ENCODE data around the gene BOD1L1.

- no peak for TF ChIP-seq SIN3A (IDR thresholded peaks at IDR 0.05; ENCODE audit: borderline replicate concordance, insufficient read depth, low read length)
- TF ChIP-seq REST (IDR thresholded peaks at IDR 0.05; ENCODE audit: insufficient read depth in 1 of 2, low read depth in 2 of 2, low read length in 2 of 2) = no peak
- TF ChIP-seq TAF1 (IDR thresholded peaks at IDR 0.05; ENCODE audit: borderline replicate concordance, insufficient read depth, low read length) = no peak
- no peak for TF ChIP-seq POLR2AphosphoS5 (IDR thresholded peaks at IDR 0.05; ENCODE audit: low read depth, low read length)
- no peak for TF ChIP-seq FOXP2 (optimal IDR thresholded peaks at IDR 0.05; ENCODE audit: borderline replicate concordance, extremely low read depth, extremely low read length, insufficient read depth)
Observed at GRCh38 chr4:13599159-13599558, 28.4 kb downstream of the BOD1L1 start.
